Thyroid gland (tissue), 4 donors: Measurements from ENCODE around the gene BCAS3.

Source experiments
- CTCF ChIP-seq, 6 experiments: fragments of 200-600 bp in 3 of 6; fragments of 450-650 bp in 3 of 6; sonication (generic) in 3 of 6; IDR thresholded peaks; one replicate each; pipeline ENCODE4 v1.5.1; 2016 to 2019; ENCODE audit warnings: antibody characterized with exemption in 6 of 6, mild to moderate bottlenecking in 2 of 6, inconsistent platforms in 1 of 6, moderate library complexity in 1 of 6
- POLR2A ChIP-seq, 2 donors: fragments of 450-650 bp; IDR thresholded peaks; one replicate each; pipeline ENCODE4 v1.6.1; 2017; ENCODE audit warnings: antibody characterized with exemption in 2 of 2, mild to moderate bottlenecking in 2 of 2, moderate library complexity in 1 of 2

GRCh38 chr17:61330174-61331150, 652.8 kb downstream of the BCAS3 start:
- TF ChIP-seq CTCF (IDR thresholded peaks at IDR 0.05) (no peak), POLR2A (IDR thresholded peaks at IDR 0.05) (no peak)
